GM19238 (cell line): ENCODE measurements around the gene VPS4B.

Experiments used
- DNase-seq: peaks from one replicate; pipeline ENCODE4 v3.0.0; 2011; ENCODE audit warnings: low spot score; ENCODE audit not compliant: insufficient read length

Gene VPS4B

DNA sequence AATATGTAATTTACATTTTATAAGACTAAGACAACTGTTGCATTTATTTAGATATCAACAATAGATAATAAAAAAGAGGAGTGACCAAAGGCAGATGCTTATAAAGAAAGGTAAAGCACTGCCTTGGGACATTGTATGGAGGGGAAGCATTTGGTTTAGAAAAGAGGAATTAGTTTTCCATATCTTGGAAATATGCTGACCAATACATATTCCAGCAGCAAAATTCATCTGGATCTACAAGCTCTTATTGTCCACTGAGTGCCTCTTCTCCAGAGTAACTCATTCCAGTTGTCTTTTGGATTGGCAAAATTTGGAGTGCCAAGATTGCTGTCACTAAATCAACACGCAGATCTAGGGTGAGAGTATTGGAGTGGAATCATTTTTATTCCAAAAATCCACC, 8.9 kb upstream of the VPS4B start:
- DNase-seq: no peak

- no peak for DNase-seq
Measured at GRCh38 chr18:63430526-63430925, 8.2 kb upstream of the VPS4B start.

DNA sequence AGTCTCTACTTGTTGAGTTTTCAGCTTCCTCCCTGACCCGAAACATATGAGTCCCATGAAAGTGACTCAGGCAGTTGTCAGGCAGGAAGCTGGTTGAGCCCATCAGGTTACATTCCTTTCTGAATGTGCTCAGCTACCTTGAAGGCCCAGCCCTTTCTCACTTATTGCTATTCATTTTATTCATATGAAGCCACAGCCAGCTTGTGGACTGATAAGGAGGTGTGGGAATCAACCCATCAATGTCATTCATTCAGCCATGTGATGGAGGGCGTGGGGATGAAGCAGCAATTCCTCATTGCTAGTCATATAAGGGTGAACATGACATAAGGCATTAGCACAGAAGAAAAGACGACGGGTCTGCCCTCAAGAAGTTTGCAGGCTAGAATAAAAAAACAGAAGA, 5.3 kb upstream of the VPS4B start:
- DNase-seq: no peak

DNA sequence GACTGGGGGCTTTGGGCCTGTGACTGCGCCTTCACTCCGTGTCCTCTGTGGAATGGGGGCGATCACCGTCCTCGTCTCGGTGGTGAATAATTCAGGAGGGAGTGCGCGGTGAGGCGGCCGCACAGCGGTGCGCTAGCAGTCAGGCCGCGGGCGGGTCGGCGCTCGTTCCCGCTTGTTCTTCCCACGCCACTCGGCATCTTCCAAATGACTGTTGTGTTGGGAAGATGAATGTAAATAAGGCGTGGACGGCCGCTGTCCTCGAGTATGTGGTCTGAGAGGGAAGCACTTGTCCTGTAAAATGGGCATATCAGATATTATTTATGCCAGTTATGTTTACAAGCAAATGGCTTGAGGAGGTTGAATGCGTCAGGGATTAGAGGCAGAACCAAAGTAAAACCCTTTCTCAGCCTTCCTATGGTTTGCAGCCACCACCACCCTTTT, 608 bp upstream of the VPS4B start:
- no peak for DNase-seq

DNA sequence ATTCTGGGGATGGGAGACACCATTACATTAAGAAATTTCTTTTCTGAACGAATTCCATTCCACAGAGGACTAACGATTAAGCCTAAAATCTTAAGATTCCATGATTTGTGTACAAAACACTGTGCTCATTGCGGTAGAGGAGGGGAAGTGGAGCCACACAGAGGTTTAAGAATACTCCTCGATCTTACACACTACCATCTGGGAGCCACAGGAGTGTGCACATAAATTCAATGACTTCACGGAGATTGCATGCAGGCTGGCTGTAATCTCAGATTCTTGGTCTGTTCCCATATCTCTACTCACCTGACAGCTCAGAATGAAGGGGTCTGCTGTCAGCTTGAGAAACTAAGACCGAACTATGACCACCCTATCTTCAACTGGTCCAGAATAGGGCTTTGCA, 762 bp downstream of the VPS4B start:
- DNase-seq: no peak

GRCh38 chr18:63412953-63413352, 9.3 kb downstream of the VPS4B start:
- no peak for DNase-seq

DNA sequence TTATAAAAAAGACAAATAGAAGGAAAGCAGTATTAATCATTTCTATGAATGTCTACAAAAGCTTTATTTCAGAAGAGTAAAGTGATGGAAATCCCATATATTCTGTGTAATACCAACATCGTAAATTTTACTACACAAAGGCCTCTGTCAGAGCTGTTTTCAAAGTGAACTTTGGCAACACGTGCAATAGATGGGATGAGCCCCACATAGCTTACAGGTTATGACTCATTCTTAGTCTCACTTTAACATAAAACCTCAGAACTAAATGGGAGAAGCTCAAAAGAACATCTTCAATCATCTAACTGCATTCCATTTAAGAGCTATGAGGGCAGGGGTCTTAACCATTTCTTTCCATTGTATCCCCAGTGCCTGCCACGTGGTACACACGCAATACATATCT, 11.5 kb downstream of the VPS4B start:
- DNase-seq: no peak

DNA sequence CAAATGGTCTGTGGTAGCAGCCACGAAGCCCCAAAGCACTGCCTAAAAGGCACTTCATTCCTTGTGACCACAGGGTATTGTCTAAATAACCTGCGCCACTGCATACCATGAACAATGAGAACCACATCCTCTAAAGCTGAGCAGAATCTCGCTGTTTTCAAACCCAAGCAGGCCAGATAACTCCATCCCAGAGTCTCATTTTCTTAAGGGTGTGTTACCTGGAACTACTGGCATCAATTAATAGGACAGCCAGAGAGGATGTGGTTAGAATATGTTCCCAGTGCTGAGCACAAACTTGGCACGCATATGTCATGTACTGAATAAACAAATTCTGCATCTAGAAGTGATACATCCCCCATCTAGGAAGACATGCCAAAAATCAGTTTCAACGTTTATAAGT, 13.0 kb downstream of the VPS4B start:
- no peak for DNase-seq

- no peak for DNase-seq
Measured at GRCh38 chr18:63407734-63408133, 14.5 kb downstream of the VPS4B start.

- no peak for DNase-seq
Measured at GRCh38 chr18:63405986-63406385, 16.3 kb downstream of the VPS4B start.

DNA sequence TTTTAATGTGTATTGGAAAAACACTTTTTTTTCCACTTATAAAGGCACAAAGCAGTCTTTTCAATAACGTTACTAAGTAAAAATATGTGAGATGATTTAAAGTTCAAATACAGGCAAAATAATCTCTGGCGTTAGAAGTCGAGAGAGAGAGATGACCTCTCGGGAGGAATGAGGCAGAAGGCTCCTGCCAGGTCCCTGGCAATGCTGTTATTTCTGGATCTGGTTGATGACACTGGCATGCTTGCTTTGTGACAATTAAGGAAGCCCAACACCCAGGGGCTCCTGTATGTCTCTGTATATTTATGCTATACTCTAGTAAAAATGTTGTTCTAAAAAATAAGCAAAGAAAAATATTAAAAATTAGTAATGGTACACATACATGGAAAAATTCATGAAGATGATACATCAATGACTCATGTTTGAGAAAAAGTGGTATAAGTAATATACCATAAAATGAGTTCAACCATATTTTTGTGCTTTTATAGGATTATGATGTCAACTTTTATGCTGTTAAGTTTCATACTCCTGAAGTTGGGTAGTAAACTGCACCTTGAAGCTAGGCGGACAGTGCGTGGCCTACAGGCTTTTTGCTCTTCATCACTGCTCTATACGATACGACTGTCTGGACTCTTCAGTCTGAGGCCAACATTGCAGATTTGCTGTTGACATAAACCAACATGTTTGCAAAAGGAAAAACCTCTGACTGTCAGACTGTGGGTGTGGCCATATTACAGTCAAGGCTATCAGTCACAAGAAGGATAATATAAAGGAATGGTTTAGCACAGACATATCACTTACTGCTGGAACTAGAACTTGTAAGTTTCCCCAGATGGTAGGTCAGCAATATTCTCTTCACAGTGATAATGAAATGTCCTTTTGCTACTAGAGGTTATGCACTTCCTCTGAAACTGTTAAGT, 19.8 kb downstream of the VPS4B start:
- no peak for DNase-seq

GRCh38 chr18:63399300-63399699, 23.0 kb downstream of the VPS4B start:
- DNase-seq: no peak

GRCh38 chr18:63397349-63397748, 24.9 kb downstream of the VPS4B start:
- no peak for DNase-seq

- DNase-seq: no peak
Measured at GRCh38 chr18:63395503-63395902, 26.8 kb downstream of the VPS4B start.

DNA sequence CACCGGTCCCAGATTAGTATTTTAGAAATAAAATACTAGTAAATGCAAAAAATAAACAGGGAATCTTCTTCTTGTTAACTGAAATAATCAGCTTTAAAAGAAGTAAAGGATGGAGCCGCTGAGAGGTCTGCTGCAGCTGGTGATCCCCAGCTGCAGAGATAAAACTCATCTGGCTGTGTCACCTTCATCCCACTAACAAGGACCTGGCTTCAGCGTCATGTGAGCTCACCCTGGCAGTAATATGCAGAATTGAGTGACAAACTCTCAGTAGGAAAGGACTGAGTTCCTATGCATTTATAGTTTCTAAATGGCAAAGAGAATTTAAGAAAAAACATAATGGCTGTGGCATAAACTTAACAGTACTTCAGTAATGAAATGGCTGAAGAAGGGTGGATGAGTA, 27.3 kb downstream of the VPS4B start:
- DNase-seq: no peak

DNA sequence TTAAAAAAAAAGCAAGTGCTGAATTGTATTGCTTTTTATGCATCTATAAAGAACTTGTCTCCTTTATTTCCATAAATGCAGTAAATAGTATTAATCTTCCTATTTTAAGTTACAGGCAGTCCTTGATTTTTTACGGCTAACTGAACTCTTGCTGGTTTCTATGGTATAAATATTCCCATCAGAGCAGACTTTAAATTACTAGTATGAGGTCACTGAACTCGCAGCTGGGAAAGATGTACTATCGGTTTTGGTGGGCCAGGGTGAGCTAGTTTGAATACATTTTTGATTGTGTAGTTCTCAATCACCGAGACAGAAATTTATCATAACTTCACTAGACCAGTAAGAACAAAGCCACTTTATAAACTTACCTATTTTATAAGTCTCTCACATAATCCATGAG, 34.4 kb downstream of the VPS4B start:
- no peak for DNase-seq

DNA sequence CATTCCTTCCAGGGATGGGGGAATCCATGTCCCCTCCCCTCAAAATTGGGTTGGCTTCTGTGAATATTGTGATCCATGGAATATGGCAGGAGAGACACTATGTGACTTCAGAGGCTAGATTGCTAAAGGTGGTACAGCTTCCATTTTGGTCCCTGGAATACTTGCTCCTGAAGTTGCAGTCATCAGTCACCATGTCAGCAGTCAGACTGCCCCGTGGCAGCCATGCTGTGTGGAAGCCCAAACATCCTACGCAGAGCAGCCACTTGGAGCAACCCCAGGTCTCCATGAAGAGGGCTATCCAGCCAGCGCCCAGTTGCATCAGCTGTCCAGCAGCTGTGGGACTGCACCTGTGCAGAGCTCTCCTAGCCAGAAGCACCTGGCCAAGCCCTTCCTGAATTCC, 39.4 kb downstream of the VPS4B start:
- DNase-seq: no peak

- no peak for DNase-seq
Measured at GRCh38 chr18:63379639-63379962, 42.7 kb downstream of the VPS4B start.

GRCh38 chr18:63378919-63379638, 43.2 kb downstream of the VPS4B start:
- no peak for DNase-seq

DNA sequence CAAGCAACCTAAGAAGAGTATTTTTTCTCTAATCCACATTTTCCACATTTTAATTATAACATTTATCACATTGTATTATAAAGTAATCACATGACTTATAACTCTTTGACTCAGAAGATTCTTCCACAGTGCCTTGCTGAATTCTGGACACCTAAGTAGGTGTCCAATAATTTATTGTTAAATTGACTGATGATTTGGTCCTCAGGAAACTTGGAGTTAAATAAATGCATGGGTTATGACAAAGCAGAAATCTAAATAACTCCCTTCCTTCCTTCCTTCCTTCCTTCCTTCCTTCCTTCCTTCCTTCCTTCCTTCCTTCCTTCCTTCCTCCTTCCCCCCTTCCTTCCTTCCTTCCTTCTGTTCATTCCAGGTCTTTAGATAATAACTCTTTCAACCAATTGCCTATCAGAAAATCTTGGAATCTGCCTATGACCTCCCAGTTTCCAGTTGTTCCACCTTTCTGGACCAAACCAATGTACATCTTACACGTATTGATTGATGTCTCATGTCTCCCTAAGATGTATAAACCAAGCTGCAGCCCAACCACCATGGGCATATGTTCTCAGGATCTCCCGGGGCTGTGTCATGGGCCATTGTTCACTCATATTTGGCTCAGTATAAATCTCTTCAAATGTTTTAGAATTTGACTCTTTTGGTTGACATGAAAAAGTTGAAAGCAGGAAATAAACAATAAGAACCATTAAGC, 44.8 kb downstream of the VPS4B start:
- no peak for DNase-seq

DNA sequence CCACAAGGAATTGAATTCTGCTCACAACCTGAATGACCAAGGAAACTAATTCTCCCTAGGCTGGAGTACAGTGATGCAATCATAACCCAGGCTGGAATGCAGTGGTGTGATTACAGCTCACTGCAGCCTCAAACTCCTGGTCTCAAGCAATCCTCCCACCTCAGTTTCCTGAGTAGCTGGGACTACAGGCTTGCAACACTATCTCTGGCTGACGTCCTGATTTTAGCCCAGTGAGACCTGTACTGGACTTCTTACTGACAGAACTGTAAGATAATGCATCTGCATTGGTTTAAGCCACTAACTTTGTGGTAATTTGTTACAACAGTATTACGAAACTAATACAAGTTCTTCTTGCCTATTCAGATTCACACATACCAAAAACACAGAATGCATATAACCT, 45.7 kb downstream of the VPS4B start:
- no peak for DNase-seq

GRCh38 chr18:63374540-63374939, 47.7 kb downstream of the VPS4B start:
- no peak for DNase-seq
